HK-2 (cell line): Measurements from ENCODE around the gene AQP12B.

Experiments
- DNase-seq: peaks from one replicate; pipeline ENCODE4 v3.0.0-alpha.2; 2018; ENCODE audit not compliant: unreplicated experiment

The AQP12B gene

DNA sequence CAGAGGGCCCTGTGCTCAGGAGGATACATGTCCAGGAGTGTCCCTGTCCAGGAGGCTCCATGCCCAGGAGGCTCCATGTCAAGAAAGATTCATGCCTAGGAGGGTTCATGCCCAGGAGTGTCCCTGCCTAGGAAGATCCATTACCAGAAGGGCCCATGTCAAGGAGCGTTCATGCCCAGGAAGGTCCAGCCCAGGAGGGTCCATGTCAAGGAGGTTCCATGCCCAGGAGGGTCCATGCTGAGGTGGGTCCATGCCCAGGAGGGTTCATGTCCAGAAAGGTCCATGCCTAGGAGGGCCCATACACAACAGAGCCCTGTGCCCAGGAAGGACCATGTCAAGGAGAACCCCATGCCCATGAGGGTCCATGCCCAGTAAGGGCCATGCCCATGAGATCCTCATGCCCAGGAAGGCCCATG is 50.4 kb downstream of the AQP12B start:
- DNase-seq: no peak

DNA sequence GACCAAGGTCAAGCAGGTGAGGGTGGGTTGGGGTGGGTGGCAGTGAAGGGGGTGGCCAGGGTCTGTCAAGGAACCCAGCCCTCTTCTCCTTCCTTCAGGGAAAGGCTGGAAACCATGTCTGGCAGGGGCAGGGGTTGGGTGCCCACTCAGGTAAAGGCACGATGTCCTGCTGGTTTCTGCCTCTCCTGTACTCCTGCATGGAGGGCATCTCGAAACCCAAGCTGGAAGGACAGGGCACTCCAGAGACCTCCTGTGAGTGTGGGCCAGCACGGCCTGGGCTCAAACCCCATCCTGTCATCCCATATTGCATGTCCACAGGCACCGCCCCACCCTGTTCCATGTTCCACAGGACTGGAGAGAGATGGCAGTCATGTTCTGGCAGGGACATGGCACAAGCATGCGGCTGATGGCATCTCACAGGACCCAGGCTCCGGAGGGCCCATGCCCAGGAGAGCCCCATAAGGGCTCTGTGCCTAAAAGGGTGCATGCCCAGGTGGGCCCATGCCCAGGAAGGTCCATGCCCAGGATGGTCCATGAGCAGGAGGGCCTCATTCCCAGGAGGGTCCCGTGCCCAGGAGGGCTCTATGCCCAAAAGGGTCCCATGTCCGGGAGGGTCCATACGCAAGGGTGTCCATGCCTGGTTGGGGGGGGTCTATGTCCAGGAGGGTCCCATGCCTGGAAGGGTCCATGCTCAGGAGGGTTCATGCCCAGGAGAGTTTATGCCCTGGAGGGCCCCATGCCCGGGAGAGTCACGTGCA is 51.0 kb downstream of the AQP12B start:
- no peak for DNase-seq

DNA sequence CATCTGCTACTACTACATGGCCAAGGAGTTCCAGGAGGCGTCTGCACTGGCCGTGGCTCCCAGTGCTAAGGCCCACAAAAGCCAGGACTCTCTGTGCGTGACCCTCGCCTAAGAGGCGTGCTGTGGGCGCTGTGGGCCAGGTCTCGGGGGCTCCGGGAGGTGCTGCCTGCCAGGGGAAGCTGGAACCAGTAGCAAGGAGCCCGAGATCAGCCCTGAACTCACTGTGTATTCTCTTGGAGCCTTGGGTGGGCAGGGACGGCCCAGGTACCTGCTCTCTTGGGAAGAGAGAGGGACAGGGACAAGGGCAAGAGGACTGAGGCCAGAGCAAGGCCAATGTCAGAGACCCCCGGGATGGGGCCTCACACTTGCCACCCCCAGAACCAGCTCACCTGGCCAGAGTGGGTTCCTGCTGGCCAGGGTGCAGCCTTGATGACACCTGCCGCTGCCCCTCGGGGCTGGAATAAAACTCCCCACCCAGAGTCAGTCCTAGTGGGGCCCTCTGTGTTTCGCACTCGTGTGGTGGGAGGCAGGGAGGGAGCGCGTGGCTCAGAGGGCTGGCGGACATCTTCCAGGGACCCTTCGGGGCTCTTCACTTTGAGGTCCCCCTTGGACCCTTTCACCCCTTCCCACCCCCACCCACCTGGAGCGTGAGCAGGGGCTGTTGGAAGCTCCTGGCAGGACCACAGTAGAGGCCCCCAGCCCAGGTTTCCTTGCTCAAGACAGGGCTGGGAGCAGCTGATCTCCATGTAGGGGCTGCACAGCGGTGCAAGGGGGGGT is 51.7 kb downstream of the AQP12B start:
- no peak for DNase-seq

DNA sequence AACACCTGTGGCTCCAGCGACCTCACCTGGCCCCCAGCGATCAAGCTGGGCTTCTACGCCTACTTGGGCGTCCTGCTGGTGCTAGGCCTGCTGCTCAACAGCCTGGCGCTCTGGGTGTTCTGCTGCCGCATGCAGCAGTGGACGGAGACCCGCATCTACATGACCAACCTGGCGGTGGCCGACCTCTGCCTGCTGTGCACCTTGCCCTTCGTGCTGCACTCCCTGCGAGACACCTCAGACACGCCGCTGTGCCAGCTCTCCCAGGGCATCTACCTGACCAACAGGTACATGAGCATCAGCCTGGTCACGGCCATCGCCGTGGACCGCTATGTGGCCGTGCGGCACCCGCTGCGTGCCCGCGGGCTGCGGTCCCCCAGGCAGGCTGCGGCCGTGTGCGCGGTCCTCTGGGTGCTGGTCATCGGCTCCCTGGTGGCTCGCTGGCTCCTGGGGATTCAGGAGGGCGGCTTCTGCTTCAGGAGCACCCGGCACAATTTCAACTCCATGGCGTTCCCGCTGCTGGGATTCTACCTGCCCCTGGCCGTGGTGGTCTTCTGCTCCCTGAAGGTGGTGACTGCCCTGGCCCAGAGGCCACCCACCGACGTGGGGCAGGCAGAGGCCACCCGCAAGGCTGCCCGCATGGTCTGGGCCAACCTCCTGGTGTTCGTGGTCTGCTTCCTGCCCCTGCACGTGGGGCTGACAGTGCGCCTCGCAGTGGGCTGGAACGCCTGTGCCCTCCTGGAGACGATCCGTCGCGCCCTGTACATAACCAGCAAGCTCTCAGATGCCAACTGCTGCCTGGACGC is 52.5 kb downstream of the AQP12B start:
- DNase-seq: no peak

DNA sequence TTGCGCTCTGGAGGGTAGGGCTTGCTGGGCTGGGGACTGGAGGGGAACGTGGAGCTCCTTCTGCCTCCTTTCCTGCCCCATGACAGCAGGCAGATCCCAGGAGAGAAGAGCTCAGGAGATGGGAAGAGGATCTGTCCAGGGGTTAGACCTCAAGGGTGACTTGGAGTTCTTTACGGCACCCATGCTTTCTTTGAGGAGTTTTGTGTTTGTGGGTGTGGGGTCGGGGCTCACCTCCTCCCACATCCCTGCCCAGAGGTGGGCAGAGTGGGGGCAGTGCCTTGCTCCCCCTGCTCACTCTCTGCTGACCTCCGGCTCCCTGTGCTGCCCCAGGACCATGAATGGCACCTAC is 53.1 kb downstream of the AQP12B start:
- no peak for DNase-seq

DNA sequence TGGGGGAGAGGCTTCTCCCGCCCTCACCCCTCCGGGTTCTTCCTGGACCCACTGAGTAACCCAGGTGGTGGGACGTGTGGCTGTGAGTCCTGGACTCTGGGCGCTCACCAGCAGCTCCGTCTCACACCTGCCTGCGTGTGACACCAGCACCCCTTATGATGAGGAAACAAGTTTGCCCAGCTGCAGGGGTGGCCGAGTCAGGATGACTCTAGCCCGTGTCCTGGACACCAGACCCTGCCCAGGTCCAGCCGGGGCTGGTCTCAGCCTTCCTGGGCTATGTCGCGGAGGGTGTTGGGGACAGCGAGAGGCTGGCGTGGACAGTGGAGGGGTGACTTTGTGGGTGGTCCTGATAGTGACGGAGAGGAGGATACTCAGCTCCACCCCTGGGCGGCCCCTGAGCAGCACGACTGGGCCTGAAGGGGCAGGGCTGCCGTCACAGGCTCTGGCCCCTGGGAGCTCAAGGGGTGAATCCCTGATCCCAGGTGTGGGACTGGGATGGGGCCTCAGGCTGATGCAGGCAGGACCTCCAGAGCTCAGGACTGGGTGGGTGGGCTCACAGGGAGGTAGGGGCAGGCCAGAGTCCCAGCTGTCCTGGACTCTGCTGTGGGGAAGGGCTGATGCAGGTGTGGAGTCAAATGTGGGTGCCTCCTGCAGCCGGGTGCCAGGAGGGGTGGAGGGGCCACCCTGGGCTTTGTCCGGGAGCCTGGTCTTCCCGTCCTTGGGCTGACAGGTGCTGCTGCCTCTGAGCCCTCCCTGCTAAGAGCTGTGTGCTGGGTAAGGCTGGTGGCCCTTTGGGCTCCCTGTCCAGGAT is 53.7 kb downstream of the AQP12B start:
- no peak for DNase-seq

DNA sequence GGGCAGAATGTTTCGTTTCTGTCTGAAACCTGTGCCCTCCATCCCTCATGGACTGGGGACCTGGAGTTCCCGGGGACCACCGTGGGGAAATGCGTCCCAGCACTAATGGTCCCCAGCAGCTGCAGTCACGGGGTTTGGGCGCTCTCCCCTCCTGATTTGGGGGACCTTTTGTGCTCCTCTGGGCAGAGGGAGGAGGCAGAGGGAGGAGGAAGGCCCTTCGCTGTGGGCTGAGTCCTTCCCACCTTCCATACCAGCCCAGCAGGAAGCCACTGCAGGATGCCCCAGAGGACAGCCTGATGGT is 54.2 kb downstream of the AQP12B start:
- DNase-seq: no peak

DNA sequence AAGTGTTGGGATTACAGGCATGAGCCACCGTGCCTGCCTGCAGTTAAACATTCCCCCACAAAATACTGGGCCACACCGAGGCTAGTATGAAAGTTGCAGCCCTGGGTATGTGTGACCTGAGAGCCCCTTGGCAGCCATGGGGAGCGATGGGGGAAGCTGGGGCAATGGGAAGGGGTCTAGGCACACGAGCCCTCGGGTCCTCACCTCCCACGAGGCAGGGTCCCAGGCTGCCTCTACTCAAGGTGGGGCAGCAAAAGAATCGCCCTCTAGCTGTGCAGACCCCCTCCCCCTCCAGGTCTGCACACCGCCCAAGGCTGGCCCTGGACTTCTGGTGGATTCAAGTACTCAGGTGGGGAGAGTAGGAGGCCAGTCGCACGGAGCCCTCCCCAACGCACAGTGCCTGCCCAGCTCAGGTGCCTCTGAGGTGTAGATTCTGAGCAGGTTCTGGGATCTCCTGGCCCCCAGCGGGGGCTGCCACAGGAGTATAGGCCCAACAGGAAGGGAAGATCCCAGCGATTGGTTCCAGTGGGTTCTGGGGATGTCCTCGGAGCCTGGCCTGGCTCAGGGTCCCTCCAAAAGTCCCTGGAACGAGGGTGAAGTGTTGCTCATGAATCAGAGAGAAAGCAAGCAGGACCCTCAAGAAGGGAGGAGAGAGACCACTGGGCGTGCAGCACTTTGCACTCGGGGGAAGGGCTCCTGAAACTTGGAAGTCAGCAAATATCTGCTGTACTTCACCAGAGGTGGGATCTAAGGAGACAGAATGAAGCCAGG is 54.8 kb downstream of the AQP12B start:
- no peak for DNase-seq

DNA sequence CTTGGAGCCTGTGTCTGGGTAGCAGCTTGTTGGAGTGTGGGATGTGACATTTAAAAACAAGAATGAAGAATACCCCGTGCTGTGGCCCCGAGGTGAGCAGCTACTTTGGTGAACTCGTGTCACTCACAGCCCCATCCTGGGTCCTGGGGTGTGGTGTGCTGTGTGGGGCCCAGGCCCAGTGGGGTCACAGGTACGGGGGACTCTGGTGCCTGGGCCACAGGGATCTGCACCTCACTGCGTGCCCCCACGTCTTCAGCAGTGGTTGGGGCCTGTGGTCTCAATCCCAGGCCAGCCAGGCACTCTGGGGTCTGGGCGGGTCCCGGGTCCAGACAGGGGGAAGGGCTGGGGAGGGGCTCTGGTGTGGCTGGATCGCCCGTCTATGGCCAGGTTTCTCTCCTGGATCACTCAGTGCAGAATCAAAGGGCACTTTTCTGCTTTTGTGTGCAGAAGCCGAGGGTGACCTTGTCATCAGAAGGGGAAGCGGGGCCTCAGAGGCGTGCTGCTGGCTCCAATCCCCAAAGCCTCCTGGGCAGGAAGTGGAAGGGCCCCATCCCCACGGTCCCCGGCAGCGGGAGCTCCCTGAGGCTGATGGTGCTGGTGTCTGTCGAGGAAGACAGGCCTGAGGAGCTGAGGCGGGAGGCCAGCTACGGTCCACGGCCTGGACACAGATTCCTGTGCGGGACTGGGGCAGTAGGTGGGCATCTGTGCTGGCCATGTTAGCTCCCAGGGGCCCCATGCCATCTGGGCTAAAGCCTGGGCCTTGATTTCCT is 56.0 kb downstream of the AQP12B start:
- DNase-seq: no peak
